ENCODE data around the gene TPBGL.

TPBGL gene

DNA sequence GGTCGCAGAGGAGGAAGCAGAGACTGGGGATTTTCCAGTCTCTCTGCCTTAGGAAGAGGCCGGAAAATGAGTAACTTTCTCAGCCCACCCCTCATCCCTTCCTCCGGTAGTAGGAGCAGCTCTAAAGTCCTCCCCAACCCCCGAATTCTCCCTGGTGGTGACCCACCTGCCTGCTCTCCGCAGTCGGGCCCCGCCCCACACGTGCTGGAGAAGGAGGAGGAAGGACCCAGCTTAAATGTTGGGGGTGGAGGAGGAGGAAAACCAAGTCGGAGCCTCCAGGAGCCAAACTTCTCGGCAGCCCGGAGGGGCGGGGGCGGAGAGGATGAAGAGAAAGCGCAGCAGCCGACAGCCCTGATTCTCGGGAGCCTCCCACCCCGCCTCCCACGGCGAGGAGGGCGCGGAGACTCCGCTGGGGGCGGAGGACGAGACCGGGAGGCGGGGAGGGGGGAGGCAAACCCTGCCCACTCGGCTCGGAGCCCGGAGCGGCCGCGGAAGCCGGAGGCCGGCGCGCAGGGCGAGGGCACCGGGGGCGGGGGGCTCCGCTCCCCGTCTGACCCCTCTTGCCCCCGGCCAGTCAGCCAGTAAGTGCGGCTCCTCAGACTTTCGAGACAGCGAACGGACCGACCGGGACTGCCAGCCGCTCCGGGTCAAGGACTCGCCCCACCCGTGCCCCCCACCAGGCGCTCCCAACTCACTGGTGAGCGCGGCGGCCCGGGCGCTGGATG lies at the start of gene TPBGL:
Gene TPBGL (plus strand): TSS at position 464 of the 725 bp plus-strand sequence. CDS start 276 bp downstream, outside the sequence.
- no peak for DNase-seq

DNA sequence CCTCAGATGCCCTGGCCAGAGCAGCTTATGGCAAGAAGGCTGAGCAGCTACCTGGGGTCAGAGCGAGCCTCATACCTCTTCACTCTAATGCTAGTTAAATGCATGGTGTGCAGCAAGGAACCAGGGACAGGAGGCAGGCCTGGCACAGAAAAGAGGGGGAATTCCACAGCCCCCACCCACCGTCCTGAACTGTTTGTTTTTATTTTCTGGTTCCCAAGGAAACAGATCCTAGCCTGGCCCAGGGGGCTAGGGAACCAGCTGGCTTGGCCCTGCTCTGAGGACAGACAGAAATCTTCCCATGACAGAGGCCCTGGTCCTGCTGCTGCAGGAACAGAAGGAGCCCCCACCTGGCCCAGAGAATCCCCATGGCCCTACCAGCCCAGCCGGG lies 49.2 kb upstream of the TPBGL start:
- no peak for DNase-seq

DNA sequence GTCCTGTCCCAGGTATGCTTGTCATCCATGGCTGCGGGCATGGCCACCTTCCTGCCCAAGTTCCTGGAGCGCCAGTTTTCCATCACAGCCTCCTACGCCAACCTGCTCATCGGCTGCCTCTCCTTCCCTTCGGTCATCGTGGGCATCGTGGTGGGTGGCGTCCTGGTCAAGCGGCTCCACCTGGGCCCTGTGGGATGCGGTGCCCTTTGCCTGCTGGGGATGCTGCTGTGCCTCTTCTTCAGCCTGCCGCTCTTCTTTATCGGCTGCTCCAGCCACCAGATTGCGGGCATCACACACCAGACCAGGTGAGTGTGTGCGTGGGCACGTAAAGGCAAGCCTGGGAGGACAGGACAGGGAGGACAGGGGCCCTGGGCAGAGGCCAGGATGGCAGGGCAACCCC lies 47.3 kb upstream of the TPBGL start:
- DNase-seq, result no peak

GRCh38 chr11:75193711-75194110 lies 46.9 kb upstream of the TPBGL start:
- DNase-seq, result no peak

DNA sequence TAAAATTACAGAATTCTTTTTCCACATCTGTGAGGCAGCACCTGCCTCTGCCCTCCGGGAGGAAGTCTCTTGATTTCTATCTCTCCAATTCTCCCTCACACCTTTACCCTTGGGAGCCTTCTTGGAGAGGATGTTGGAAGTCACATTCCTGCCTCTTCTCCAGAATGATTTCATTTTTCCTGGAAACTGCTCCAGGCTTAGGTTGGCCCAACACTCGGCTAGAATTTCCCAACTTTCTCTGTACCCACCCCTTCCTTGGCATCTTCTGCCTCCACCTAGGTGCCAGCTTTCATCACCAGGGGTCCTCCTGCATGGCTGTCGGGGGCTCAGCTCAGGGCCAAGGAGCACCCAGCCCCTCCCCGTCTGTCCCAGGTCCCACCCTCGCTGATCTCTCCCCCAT lies 46.4 kb upstream of the TPBGL start:
- no peak for DNase-seq

GRCh38 chr11:75195167-75195962 lies 45.2 kb upstream of the TPBGL start:
- peak; percentile 55 to 63 for DNase-seq

GRCh38 chr11:75196426-75196825 lies 44.1 kb upstream of the TPBGL start:
- no peak for DNase-seq

GRCh38 chr11:75197512-75198277 lies 42.9 kb upstream of the TPBGL start:
- DNase-seq, result no peak

GRCh38 chr11:75198278-75198973 lies 42.1 kb upstream of the TPBGL start:
- no peak for DNase-seq

DNA sequence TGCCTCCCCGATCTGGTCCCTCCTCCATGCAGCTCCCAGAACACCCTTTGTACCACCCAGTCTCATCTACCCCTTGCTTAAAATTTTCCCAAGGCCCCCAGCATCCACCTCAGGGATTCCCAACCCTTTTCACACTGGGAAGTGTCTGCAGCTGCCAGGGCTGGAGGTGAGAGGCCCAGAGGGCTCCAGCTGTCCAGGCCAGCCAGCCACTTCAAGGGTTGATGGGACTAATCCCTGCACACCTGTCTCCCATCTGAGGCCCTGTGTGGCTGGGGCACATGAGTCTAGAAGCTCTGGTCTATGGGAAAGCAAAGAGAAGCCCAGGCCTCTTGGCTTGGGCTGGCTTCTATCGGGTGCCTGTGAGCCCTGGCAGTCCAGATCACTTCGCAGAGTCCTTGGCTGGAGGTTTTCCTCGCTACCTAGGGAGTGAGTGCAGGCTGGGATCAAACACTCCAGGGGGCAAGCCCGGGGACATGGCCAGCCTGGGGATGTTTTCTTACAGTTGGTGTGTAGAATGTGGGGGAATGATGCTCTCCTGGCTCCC lies 41.1 kb upstream of the TPBGL start:
- DNase-seq, result no peak

- DNase-seq, result no peak
Observed at GRCh38 chr11:75200051-75200450, 40.5 kb upstream of the TPBGL start.

- DNase-seq, result no peak
Observed at GRCh38 chr11:75200531-75200930, 40.0 kb upstream of the TPBGL start.

GRCh38 chr11:75201771-75202170 lies 38.8 kb upstream of the TPBGL start:
- no peak for DNase-seq

GRCh38 chr11:75202195-75202594 lies 38.4 kb upstream of the TPBGL start:
- no peak for DNase-seq

- DNase-seq, result no peak
Observed at GRCh38 chr11:75203138-75203537, 37.4 kb upstream of the TPBGL start.

GRCh38 chr11:75203641-75204011 lies 36.9 kb upstream of the TPBGL start:
- DNase-seq, result no peak

GRCh38 chr11:75204012-75204674 lies 36.4 kb upstream of the TPBGL start:
- no peak for DNase-seq

DNA sequence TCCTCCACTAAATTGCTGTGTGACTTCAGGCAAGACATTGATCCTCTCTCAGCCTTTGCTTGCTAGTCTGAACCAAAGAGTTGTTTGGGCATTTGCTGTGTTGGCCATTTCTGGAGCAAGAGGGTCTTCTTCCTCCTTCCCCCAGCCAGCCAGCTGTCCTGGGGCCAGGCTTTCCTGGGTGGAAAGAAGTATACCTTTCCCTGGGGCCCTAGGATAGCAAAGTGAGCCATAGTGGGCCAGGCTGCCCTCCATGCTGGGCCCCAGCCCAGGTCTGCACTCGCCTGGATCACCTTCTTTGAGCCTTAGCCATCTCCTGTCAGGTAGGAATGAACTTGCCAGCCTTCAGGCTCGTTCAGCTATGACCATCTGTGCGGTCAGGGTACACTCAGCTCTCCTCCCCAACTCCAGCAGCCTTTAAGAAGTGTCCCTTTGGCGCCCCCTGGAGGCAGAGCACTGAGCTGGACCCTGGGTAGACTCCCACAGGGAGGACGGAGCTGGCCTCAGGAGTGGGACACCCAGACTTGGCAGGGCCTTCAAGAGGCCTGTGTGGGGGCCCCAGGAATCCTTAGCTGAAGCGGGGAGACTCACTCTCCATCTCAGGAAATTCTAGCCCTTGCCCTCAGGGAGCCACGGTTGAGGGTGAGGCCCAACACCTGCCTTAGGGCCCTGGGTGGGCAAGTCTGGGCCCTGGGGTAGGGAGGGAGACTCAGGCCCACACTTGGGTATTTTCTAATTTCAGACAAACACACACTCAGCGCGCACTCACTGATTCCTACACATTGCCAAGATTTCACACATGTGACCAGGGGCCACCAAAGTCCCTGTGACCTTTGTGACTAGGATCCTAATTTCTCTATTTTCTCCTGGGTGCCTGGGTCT lies 35.6 kb upstream of the TPBGL start:
- peak; percentile 60 to 86 for DNase-seq

- DNase-seq, result no peak
Observed at GRCh38 chr11:75205564-75206020, 35.0 kb upstream of the TPBGL start.

- DNase-seq, result no peak
Observed at GRCh38 chr11:75208446-75208845, 32.1 kb upstream of the TPBGL start.

DNA sequence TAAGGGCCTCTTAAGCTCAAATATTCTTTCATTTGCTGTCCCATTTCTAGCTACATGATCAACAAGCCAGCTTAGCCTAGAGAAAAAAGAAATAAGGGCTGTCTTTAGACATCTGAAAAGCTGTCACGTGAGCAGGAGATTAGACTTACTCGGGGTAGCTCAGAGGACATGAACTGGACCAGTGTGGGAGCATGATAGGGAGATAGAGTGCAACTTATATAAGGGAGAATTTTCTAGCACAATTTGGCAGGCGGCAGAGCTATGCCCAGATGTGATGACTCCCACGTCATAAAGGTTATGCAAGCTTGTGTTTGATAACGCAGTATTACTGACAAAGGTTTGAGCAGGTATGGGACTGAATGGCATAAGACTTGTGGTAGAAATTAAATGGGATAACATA lies 28.2 kb upstream of the TPBGL start:
- no peak for DNase-seq

All from Kasumi-1 (cell line).